IPS-15b (cell line): ENCODE measurements around the gene NEDD4L.
"Not testable (repeated sequence)": the region's sequence is repeated elsewhere in the genome, so short reads cannot be mapped to it uniquely, and the experiment has no call there.

Source experiments
- H3K27me3 ChIP-seq: one replicate; pipeline ENCODE4 v1.6.1; 2013; ENCODE audit warnings: low read length; ENCODE audit not compliant: control insufficient read depth, insufficient read depth
- H3K36me3 ChIP-seq: one replicate; pipeline ENCODE4 v1.6.1; 2013; ENCODE audit warnings: low read length; ENCODE audit not compliant: control insufficient read depth, insufficient read depth
- H3K4me1 ChIP-seq: one replicate; pipeline ENCODE4 v1.6.1; 2013; ENCODE audit warnings: mild to moderate bottlenecking, low read length; ENCODE audit not compliant: control insufficient read depth, insufficient read depth
- H3K4me3 ChIP-seq: one replicate; pipeline ENCODE4 v1.5.1; 2013; ENCODE audit warnings: low read depth, low read length
- H3K9ac ChIP-seq: one replicate; pipeline ENCODE4 v1.6.1; 2013; ENCODE audit warnings: low read depth, mild to moderate bottlenecking, low read length
- H3K9me3 ChIP-seq: one replicate; pipeline ENCODE4 v1.6.1; 2013; ENCODE audit warnings: mild to moderate bottlenecking, low read length; ENCODE audit not compliant: control insufficient read depth, insufficient read depth

The NEDD4L gene

GRCh38 chr18:58257461-58257860 lies 213.4 kb downstream of the NEDD4L start:
- Histone ChIP-seq H3K9me3 (no peaks in the 10 kb centered on the region), H3K36me3 (no peaks in the 10 kb centered on the region), H3K4me1 (peaks cover 26% of the 10 kb centered on the region), H3K9ac (no peak overlapping the region), H3K27me3 (no peaks in the 10 kb centered on the region), H3K4me3 (no peak overlapping the region)

GRCh38 chr18:58258692-58259342 lies 214.8 kb downstream of the NEDD4L start:
- H3K9me3 ChIP-seq: no peaks in the 10 kb centered on the region
- no peaks in the 10 kb centered on the region for H3K27me3 ChIP-seq
- H3K4me1 ChIP-seq: peaks cover 33% of the 10 kb centered on the region
- no peak overlapping the region for H3K9ac ChIP-seq
- H3K36me3 ChIP-seq: no peaks in the 10 kb centered on the region
- H3K4me3 ChIP-seq: no peak overlapping the region

GRCh38 chr18:58263055-58263957 lies 219.3 kb downstream of the NEDD4L start:
- H3K27me3 ChIP-seq: no peaks in the 10 kb centered on the region
- no peak overlapping the region for H3K4me3 ChIP-seq
- H3K4me1 ChIP-seq: peaks cover 22% of the 10 kb centered on the region
- H3K36me3 ChIP-seq: no peaks in the 10 kb centered on the region
- no peak overlapping the region for H3K9ac ChIP-seq
- no peaks in the 10 kb centered on the region for H3K9me3 ChIP-seq

- Histone ChIP-seq H3K9me3 (no peaks in the 10 kb centered on the region), H3K27me3 (no peaks in the 10 kb centered on the region), H3K4me3 (no peak overlapping the region), H3K4me1 (peaks cover 18% of the 10 kb centered on the region), H3K9ac (no peak overlapping the region), H3K36me3 (no peaks in the 10 kb centered on the region)
Observed at GRCh38 chr18:58264075-58264474, 220.0 kb downstream of the NEDD4L start.

GRCh38 chr18:58264840-58265239 lies 220.8 kb downstream of the NEDD4L start:
- Histone ChIP-seq H3K9me3 (no peaks in the 10 kb centered on the region), H3K9ac (no peak overlapping the region), H3K36me3 (no peaks in the 10 kb centered on the region), H3K4me3 (no peak overlapping the region), H3K4me1 (peaks cover 14% of the 10 kb centered on the region), H3K27me3 (no peaks in the 10 kb centered on the region)

- not testable (repeated sequence) for H3K9me3 ChIP-seq, H3K27me3 ChIP-seq, H3K36me3 ChIP-seq, H3K4me3 ChIP-seq, H3K9ac ChIP-seq
- peaks cover 11% of the 10 kb centered on the region for H3K4me1 ChIP-seq
Observed at GRCh38 chr18:58265489-58265888, 221.5 kb downstream of the NEDD4L start.

- Histone ChIP-seq H3K4me3 (no peak overlapping the region), H3K4me1 (peaks cover 11% of the 10 kb centered on the region), H3K9ac (no peak overlapping the region), H3K27me3 (no peaks in the 10 kb centered on the region), H3K9me3 (no peaks in the 10 kb centered on the region), H3K36me3 (no peaks in the 10 kb centered on the region)
Observed at GRCh38 chr18:58266291-58266690, 222.3 kb downstream of the NEDD4L start.

- Histone ChIP-seq H3K27me3 (no peaks in the 10 kb centered on the region), H3K4me3 (no peak overlapping the region), H3K36me3 (no peaks in the 10 kb centered on the region), H3K4me1 (peaks cover 8% of the 10 kb centered on the region), H3K9me3 (no peaks in the 10 kb centered on the region), H3K9ac (no peak overlapping the region)
Observed at GRCh38 chr18:58267493-58267892, 223.5 kb downstream of the NEDD4L start.

- H3K36me3 ChIP-seq: no peaks in the 10 kb centered on the region
- no peak overlapping the region for H3K4me3 ChIP-seq
Observed at GRCh38 chr18:58268849-58269248, 224.8 kb downstream of the NEDD4L start.

GRCh38 chr18:58269931-58270330 lies 225.9 kb downstream of the NEDD4L start:
- H3K27me3 ChIP-seq: no peaks in the 10 kb centered on the region
- H3K9ac ChIP-seq: no peak overlapping the region
- no peak overlapping the region for H3K4me3 ChIP-seq
- H3K36me3 ChIP-seq: no peaks in the 10 kb centered on the region
- H3K4me1 ChIP-seq: no peaks in the 10 kb centered on the region
- H3K9me3 ChIP-seq: no peaks in the 10 kb centered on the region

More at GRCh38 chr18:58268849-58269248, 224.8 kb downstream of the NEDD4L start:
- H3K9me3 ChIP-seq: no peaks in the 10 kb centered on the region
- no peaks in the 10 kb centered on the region for H3K27me3 ChIP-seq
- no peak overlapping the region for H3K9ac ChIP-seq
- H3K4me1 ChIP-seq: no peaks in the 10 kb centered on the region

- Histone ChIP-seq H3K9me3 (no peaks in the 10 kb centered on the region), H3K27me3 (no peaks in the 10 kb centered on the region), H3K36me3 (no peaks in the 10 kb centered on the region), H3K9ac (no peak overlapping the region), H3K4me1 (no peaks in the 10 kb centered on the region), H3K4me3 (no peak overlapping the region)
Observed at GRCh38 chr18:58270396-58270795, 226.4 kb downstream of the NEDD4L start.

- Histone ChIP-seq H3K36me3 (no peaks in the 10 kb centered on the region), H3K4me3 (no peak overlapping the region), H3K9ac (no peak overlapping the region), H3K27me3 (no peaks in the 10 kb centered on the region), H3K9me3 (no peaks in the 10 kb centered on the region), H3K4me1 (peaks cover 2% of the 10 kb centered on the region)
Observed at GRCh38 chr18:58271770-58272169, 227.7 kb downstream of the NEDD4L start.
